ENCODE measurements around the gene B3GNT9. TPM values are rescaled to one million over a fixed set of nuclear protein-coding genes. Genes with fewer than 3 reads are reported as not detected.

Gene B3GNT9
- total and polyA plus RNA-seq, 2 of the 8 experiments (the other 6 are each of a cell fraction or from before 2014, with no cell fraction given), result 3.5 to 9.0 TPM

DNA sequence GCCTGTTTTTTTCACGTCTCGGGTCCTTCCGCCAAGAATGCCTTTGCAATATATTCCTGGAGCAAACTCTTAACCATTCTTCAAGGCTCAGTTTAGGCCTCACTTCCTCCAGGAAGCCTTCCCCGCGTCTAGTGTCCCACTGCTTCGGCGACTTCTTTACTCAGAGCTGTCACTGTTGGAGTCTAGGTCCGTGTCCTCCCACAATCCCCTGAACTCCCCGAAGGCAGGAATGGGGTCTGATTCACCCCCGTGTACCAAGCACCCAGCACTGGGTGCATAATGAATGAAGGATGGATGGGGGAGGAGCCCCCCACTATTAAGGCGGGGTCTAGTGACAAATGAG, 32.5 kb upstream of the B3GNT9 start (continued):
- TF ChIP-seq, protein P1, sequence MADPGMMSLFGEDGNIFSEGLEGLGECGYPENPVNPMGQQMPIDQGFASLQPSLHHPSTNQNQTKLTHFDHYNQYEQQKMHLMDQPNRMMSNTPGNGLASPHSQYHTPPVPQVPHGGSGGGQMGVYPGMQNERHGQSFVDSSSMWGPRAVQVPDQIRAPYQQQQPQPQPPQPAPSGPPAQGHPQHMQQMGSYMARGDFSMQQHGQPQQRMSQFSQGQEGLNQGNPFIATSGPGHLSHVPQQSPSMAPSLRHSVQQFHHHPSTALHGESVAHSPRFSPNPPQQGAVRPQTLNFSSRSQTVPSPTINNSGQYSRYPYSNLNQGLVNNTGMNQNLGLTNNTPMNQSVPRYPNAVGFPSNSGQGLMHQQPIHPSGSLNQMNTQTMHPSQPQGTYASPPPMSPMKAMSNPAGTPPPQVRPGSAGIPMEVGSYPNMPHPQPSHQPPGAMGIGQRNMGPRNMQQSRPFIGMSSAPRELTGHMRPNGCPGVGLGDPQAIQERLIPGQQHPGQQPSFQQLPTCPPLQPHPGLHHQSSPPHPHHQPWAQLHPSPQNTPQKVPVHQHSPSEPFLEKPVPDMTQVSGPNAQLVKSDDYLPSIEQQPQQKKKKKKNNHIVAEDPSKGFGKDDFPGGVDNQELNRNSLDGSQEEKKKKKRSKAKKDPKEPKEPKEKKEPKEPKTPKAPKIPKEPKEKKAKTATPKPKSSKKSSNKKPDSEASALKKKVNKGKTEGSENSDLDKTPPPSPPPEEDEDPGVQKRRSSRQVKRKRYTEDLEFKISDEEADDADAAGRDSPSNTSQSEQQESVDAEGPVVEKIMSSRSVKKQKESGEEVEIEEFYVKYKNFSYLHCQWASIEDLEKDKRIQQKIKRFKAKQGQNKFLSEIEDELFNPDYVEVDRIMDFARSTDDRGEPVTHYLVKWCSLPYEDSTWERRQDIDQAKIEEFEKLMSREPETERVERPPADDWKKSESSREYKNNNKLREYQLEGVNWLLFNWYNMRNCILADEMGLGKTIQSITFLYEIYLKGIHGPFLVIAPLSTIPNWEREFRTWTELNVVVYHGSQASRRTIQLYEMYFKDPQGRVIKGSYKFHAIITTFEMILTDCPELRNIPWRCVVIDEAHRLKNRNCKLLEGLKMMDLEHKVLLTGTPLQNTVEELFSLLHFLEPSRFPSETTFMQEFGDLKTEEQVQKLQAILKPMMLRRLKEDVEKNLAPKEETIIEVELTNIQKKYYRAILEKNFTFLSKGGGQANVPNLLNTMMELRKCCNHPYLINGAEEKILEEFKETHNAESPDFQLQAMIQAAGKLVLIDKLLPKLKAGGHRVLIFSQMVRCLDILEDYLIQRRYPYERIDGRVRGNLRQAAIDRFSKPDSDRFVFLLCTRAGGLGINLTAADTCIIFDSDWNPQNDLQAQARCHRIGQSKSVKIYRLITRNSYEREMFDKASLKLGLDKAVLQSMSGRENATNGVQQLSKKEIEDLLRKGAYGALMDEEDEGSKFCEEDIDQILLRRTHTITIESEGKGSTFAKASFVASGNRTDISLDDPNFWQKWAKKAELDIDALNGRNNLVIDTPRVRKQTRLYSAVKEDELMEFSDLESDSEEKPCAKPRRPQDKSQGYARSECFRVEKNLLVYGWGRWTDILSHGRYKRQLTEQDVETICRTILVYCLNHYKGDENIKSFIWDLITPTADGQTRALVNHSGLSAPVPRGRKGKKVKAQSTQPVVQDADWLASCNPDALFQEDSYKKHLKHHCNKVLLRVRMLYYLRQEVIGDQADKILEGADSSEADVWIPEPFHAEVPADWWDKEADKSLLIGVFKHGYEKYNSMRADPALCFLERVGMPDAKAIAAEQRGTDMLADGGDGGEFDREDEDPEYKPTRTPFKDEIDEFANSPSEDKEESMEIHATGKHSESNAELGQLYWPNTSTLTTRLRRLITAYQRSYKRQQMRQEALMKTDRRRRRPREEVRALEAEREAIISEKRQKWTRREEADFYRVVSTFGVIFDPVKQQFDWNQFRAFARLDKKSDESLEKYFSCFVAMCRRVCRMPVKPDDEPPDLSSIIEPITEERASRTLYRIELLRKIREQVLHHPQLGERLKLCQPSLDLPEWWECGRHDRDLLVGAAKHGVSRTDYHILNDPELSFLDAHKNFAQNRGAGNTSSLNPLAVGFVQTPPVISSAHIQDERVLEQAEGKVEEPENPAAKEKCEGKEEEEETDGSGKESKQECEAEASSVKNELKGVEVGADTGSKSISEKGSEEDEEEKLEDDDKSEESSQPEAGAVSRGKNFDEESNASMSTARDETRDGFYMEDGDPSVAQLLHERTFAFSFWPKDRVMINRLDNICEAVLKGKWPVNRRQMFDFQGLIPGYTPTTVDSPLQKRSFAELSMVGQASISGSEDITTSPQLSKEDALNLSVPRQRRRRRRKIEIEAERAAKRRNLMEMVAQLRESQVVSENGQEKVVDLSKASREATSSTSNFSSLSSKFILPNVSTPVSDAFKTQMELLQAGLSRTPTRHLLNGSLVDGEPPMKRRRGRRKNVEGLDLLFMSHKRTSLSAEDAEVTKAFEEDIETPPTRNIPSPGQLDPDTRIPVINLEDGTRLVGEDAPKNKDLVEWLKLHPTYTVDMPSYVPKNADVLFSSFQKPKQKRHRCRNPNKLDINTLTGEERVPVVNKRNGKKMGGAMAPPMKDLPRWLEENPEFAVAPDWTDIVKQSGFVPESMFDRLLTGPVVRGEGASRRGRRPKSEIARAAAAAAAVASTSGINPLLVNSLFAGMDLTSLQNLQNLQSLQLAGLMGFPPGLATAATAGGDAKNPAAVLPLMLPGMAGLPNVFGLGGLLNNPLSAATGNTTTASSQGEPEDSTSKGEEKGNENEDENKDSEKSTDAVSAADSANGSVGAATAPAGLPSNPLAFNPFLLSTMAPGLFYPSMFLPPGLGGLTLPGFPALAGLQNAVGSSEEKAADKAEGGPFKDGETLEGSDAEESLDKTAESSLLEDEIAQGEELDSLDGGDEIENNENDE (IDR thresholded peaks at IDR 0.05; ENCODE audit: insufficient replicate concordance, low read length), result no peak
- TF ChIP-seq KDM1A (IDR thresholded peaks at IDR 0.05; ENCODE audit: borderline replicate concordance, low read length) (peak; percentile 30; the same call in 1 of the 2 replicates), TEAD4 (IDR thresholded peaks at IDR 0.05; ENCODE audit: low read depth, low read length) (no peak)
